Liver (tissue), 9 donors: ENCODE data around the gene THAP4. TPM values are rescaled to one million over a fixed set of nuclear protein-coding genes. Genes with fewer than 3 reads are reported as not detected.

Experiments used
- DNase-seq: peaks from one replicate; pipeline ENCODE4 v3.0.0-alpha.2; 2017; ENCODE audit warnings: low spot score
- H3K27ac ChIP-seq, 2 donors: one replicate each; pipeline ENCODE4 v1.7.0; 2013; ENCODE audit warnings: inconsistent platforms in 2 of 2, low read length in 2 of 2, control low read depth in 1 of 2, low read depth in 1 of 2, mild to moderate bottlenecking in 1 of 2
- H3K27me3 ChIP-seq, 4 donors: one replicate each; pipeline versions ENCODE4 v1.6.1 to v1.7.0; 2013; ENCODE audit warnings: low read length in 3 of 4, inconsistent platforms in 1 of 4, mild to moderate bottlenecking in 1 of 4, moderate library complexity in 1 of 4; ENCODE audit not compliant: control insufficient read depth in 4 of 4, insufficient read depth in 4 of 4
- H3K36me3 ChIP-seq, 4 donors: one replicate each; pipeline versions ENCODE4 v1.6.1 to v1.7.0; 2013; ENCODE audit warnings: low read length in 3 of 4, mild to moderate bottlenecking in 3 of 4, low read depth in 1 of 4, moderate library complexity in 1 of 4; ENCODE audit not compliant: control insufficient read depth in 4 of 4, insufficient read depth in 3 of 4
- H3K4me1 ChIP-seq, 4 donors: one replicate each; pipeline versions ENCODE4 v1.6.1 to v1.7.0; 2013; ENCODE audit warnings: low read length in 3 of 4, mild to moderate bottlenecking in 3 of 4, moderate library complexity in 1 of 4; ENCODE audit not compliant: control insufficient read depth in 4 of 4, insufficient read depth in 4 of 4
- H3K4me3 ChIP-seq, 3 donors: one replicate each; pipeline versions ENCODE4 v1.6.1 to v1.7.0; 2013; ENCODE audit warnings: low read length in 3 of 3, control low read depth in 1 of 3, low read depth in 1 of 3, mild to moderate bottlenecking in 1 of 3
- H3K9ac ChIP-seq, 2 donors: one replicate each; pipeline ENCODE4 v1.7.0; 2013; ENCODE audit warnings: low read length in 2 of 2, mild to moderate bottlenecking in 2 of 2, moderate library complexity in 2 of 2, control low read depth in 1 of 2, low read depth in 1 of 2
- H3K9me3 ChIP-seq, 4 donors: one replicate each; pipeline versions ENCODE4 v1.6.1 to v1.7.0; 2013; ENCODE audit warnings: low read length in 3 of 4; ENCODE audit not compliant: control insufficient read depth in 4 of 4
- EGR1 ChIP-seq, 2 donors: IDR thresholded peaks; 2 replicates each; pipeline ENCODE4 v1.6.1; 2016 to 2018; ENCODE audit warnings: antibody characterized with exemption in 2 of 2, low read depth in 2 of 2
- FOXA1 ChIP-seq: IDR thresholded peaks from 2 replicates; pipeline ENCODE4 v1.6.1; 2016; ENCODE audit warnings: antibody characterized with exemption
- FOXA2 ChIP-seq: IDR thresholded peaks from 2 replicates; pipeline ENCODE4 v1.6.1; 2016; ENCODE audit warnings: antibody characterized with exemption
- GABPA ChIP-seq, 2 donors: IDR thresholded peaks in 1 of 2; conservative IDR thresholded peaks in 1 of 2; 2 replicates each; pipeline ENCODE4 v1.6.1; 2016; ENCODE audit warnings: antibody characterized with exemption in 2 of 2, mild to moderate bottlenecking in 1 of 2, moderate library complexity in 1 of 2
- HNF4A ChIP-seq, 2 donors: conservative IDR thresholded peaks; 2 replicates each; pipeline ENCODE4 v1.6.1; 2016; ENCODE audit warnings: antibody characterized with exemption in 2 of 2, mild to moderate bottlenecking in 2 of 2
- HNF4G ChIP-seq: IDR thresholded peaks from 2 replicates; pipeline ENCODE4 v1.6.1; 2016; ENCODE audit warnings: antibody characterized with exemption
- MAX ChIP-seq: IDR thresholded peaks from 2 replicates; pipeline ENCODE4 v1.6.1; 2016; ENCODE audit warnings: antibody characterized with exemption
- NR2F2 ChIP-seq: IDR thresholded peaks from 2 replicates; pipeline ENCODE4 v1.6.1; 2016; ENCODE audit warnings: antibody characterized with exemption
- RAD21 ChIP-seq, 2 donors: IDR thresholded peaks; 2 replicates each; pipeline ENCODE4 v1.6.1; 2016; ENCODE audit warnings: antibody characterized with exemption in 2 of 2, mild to moderate bottlenecking in 2 of 2
- RXRA ChIP-seq, 2 donors: IDR thresholded peaks; 2 replicates each; pipeline ENCODE4 v1.6.1; 2017 to 2018; ENCODE audit warnings: antibody characterized with exemption in 2 of 2, mild to moderate bottlenecking in 1 of 2
- SP1 ChIP-seq: IDR thresholded peaks from 2 replicates; pipeline ENCODE4 v1.6.1; 2018; ENCODE audit warnings: antibody characterized with exemption, mild to moderate bottlenecking
- TAF1 ChIP-seq: conservative IDR thresholded peaks from 2 replicates; pipeline ENCODE4 v1.6.1; 2016; ENCODE audit warnings: antibody characterized with exemption, mild to moderate bottlenecking
- YY1 ChIP-seq: IDR thresholded peaks from 2 replicates; pipeline ENCODE4 v1.6.1; 2016; ENCODE audit warnings: antibody characterized with exemption, mild to moderate bottlenecking
- WGBS: extraction: QIAGEN DNeasy Blood & Tissue Kit; methylation state at CpG from one replicate; pipeline ENCODE4 v1.1.7; 2013; 5-methylcytosine and 5-hydroxymethylcytosine counted together
- polyA plus RNA-seq, 2 donors: library from polyadenylated mRNA; stranded (reverse) in 1 of 2; unstranded in 1 of 2; fragments of 200-250 nt in 1 of 2; fragments of >200 nt in 1 of 2; fragmentation: Nextera tagmentation in 1 of 2; extraction: Ambion mirVana in 1 of 2; gene quantifications; one replicate each; pipeline versions ENCODE4 v1.2.1 to v1.2.3, GENCODE V29; 2013 to 2015
- total RNA-seq, 2 donors: library from RNA; depleted of rRNA; stranded (reverse); fragments of >200 nt; gene quantifications; one replicate each; pipeline ENCODE4 v1.2.3, GENCODE V29; 2014
- TF ChIP-seq, protein P1 (sequence below): IDR thresholded peaks from 2 replicates; pipeline ENCODE4 v1.6.1; 2016; ENCODE audit warnings: antibody characterized with exemption
- donor health status: healthy.
- donor health status: healthy.
- donor health status: healthy.
- donor health status: healthy.
- donor health status: healthy.

The THAP4 gene, protein sequence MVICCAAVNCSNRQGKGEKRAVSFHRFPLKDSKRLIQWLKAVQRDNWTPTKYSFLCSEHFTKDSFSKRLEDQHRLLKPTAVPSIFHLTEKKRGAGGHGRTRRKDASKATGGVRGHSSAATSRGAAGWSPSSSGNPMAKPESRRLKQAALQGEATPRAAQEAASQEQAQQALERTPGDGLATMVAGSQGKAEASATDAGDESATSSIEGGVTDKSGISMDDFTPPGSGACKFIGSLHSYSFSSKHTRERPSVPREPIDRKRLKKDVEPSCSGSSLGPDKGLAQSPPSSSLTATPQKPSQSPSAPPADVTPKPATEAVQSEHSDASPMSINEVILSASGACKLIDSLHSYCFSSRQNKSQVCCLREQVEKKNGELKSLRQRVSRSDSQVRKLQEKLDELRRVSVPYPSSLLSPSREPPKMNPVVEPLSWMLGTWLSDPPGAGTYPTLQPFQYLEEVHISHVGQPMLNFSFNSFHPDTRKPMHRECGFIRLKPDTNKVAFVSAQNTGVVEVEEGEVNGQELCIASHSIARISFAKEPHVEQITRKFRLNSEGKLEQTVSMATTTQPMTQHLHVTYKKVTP
- 10 to 100 TPM; 16.8 to 20.5 TPM for total RNA-seq
- polyA plus RNA-seq, result 10 to 100 TPM; 24.8 to 33.1 TPM

GRCh38 chr2:241637018-241637794, at the start of gene THAP4, which contains the start of gene ATG4B:
Gene THAP4, minus strand, starts transcription at chr2:241637158. Its CDS starts 141 bp downstream, at chr2:241637017.
Gene ATG4B, plus strand, starts transcription at chr2:241637693. Its CDS starts 22 bp downstream, at chr2:241637715.
- peak; percentile 84 for DNase-seq
- H3K27ac ChIP-seq, result peak within 1 kb of the TSS; percentile 98 to 99
- H3K4me3 ChIP-seq, result peak within 1 kb of the TSS; percentile 89 to 99 (median 93)
- peaks cover 10 to 35% (median 30%) of the 10 kb centered on the region in 4 donors for H3K4me1 ChIP-seq
- no peaks in the 10 kb centered on the region for H3K27me3 ChIP-seq
- peaks cover 8 to 18% (median 13%) of the 10 kb centered on the region in 4 donors for H3K36me3 ChIP-seq
- H3K9me3 ChIP-seq, result peaks cover 0 to 2% (median 0%) of the 10 kb centered on the region in 4 donors
- TF ChIP-seq GABPA (IDR thresholded peaks at IDR 0.05 in 1 of 2, conservative IDR thresholded peaks at IDR 0.05 in 1 of 2) (peak in 1 of 2 donors; percentile 71), MAX (no peak), SP1 (peak; percentile 23), YY1 (peak; percentile 98), RAD21 (IDR thresholded peaks at IDR 0.05) (no peak)
- under 1% methylated on average over 123 of the region's 123 CpGs for WGBS
- peak within 1 kb of the TSS; percentile 80 to 97 for H3K9ac ChIP-seq

DNA sequence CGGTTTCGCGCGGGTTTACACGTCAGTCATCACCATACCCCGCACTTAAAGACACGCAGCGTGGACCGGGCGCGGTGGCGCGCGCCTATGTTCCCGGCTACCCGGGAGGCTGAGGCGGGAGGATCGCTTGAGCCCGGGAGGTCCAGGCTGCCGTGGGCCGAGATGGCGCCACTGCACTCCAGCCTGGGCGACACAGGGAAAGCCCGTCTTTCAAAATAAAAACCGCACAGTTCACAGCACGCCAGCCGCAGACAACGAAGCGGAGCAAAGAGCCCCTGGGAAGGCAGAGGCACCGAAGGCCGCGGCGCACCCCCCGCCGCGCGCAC, 49.3 kb upstream of the THAP4 start:
- Histone ChIP-seq H3K9me3 (no peaks in the 10 kb centered on the region), H3K4me3 (peak overlapping the region; percentile 85 to 95 (median 94)), H3K27ac (peak overlapping the region; percentile 34 to 60), H3K36me3 (peaks cover 2 to 6% (median 4%) of the 10 kb centered on the region in 4 donors), H3K27me3 (no peaks in the 10 kb centered on the region), H3K9ac (peak overlapping the region in 1 of 2 donors; percentile 69), H3K4me1 (peaks cover 4 to 22% (median 17%) of the 10 kb centered on the region in 4 donors)
- no peak for DNase-seq
- no peak for TF ChIP-seq MAX
- TF ChIP-seq TAF1, result no peak
- no peak for TF ChIP-seq GABPA (IDR thresholded peaks at IDR 0.05 in 1 of 2, conservative IDR thresholded peaks at IDR 0.05 in 1 of 2)
- TF ChIP-seq NR2F2, result no peak
- no peak for TF ChIP-seq EGR1 (IDR thresholded peaks at IDR 0.05; ENCODE audit: low read depth in 2 of 2)
- no peak for TF ChIP-seq FOXA2
- TF ChIP-seq SP1, result no peak
- no peak for TF ChIP-seq YY1
- TF ChIP-seq FOXA1, result no peak
- WGBS, result under 1% methylated on average over 37 of the region's 37 CpGs

- Histone ChIP-seq H3K4me1 (peaks cover 0 to 6% (median 6%) of the 10 kb centered on the region in 4 donors), H3K9ac (no peak overlapping the region), H3K27ac (no peak overlapping the region), H3K4me3 (no peak overlapping the region), H3K27me3 (no peaks in the 10 kb centered on the region), H3K36me3 (peaks cover 0 to 13% (median under 1%) of the 10 kb centered on the region in 4 donors), H3K9me3 (no peaks in the 10 kb centered on the region)
- DNase-seq, result no peak
- TF ChIP-seq RXRA (IDR thresholded peaks at IDR 0.05) (no peak), FOXA1 (no peak), YY1 (no peak), MAX (no peak), HNF4A (conservative IDR thresholded peaks at IDR 0.05) (no peak), FOXA2 (no peak), HNF4G (no peak)
- TF ChIP-seq, protein P1, sequence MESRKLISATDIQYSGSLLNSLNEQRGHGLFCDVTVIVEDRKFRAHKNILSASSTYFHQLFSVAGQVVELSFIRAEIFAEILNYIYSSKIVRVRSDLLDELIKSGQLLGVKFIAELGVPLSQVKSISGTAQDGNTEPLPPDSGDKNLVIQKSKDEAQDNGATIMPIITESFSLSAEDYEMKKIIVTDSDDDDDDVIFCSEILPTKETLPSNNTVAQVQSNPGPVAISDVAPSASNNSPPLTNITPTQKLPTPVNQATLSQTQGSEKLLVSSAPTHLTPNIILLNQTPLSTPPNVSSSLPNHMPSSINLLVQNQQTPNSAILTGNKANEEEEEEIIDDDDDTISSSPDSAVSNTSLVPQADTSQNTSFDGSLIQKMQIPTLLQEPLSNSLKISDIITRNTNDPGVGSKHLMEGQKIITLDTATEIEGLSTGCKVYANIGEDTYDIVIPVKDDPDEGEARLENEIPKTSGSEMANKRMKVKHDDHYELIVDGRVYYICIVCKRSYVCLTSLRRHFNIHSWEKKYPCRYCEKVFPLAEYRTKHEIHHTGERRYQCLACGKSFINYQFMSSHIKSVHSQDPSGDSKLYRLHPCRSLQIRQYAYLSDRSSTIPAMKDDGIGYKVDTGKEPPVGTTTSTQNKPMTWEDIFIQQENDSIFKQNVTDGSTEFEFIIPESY, result no peak
- 89% methylated on average over 14 of the region's 14 CpGs for WGBS
Observed at GRCh38 chr2:241680827-241681599, 44.1 kb upstream of the THAP4 start.
